HUES48 (cell line): ENCODE results near the gene PLPPR3.
"Not testable (repeated sequence)": the region's sequence is repeated elsewhere in the genome, so short reads cannot be mapped to it uniquely, and the experiment has no call there.

Experiments used
- H3K27ac ChIP-seq: one replicate; pipeline ENCODE4 v1.7.0; 2013; ENCODE audit warnings: low read depth, low read length, inconsistent platforms
- H3K27me3 ChIP-seq: 2 replicates; pipeline ENCODE4 v1.6.1; 2013; ENCODE audit warnings: mild to moderate bottlenecking, low read length; ENCODE audit not compliant: control insufficient read depth, insufficient read depth
- H3K36me3 ChIP-seq: 2 replicates; pipeline ENCODE4 v1.6.1; 2013; ENCODE audit warnings: low read length; ENCODE audit not compliant: control insufficient read depth, insufficient read depth
- H3K4me1 ChIP-seq: 2 replicates; pipeline ENCODE4 v1.6.1; 2013; ENCODE audit warnings: mild to moderate bottlenecking, low read length; ENCODE audit not compliant: control insufficient read depth, insufficient read depth
- H3K4me3 ChIP-seq: 2 replicates; pipeline ENCODE4 v1.5.1; 2013; ENCODE audit warnings: mild to moderate bottlenecking, low read depth, low read length
- H3K9ac ChIP-seq: 2 replicates; pipeline ENCODE4 v1.6.1; 2013; ENCODE audit warnings: mild to moderate bottlenecking, low read depth, low read length, moderate library complexity
- H3K9me3 ChIP-seq: 2 replicates; pipeline ENCODE4 v1.6.1; 2013; ENCODE audit warnings: low read length; ENCODE audit not compliant: control insufficient read depth, insufficient read depth

PLPPR3 gene

GRCh38 chr19:862581-863314, 41.0 kb upstream of the PLPPR3 start:
- Histone ChIP-seq H3K4me3 (peak overlapping the region; percentile 58), H3K27ac (no peak overlapping the region)

GRCh38 chr19:861756-862580, 40.2 kb upstream of the PLPPR3 start:
- no peak overlapping the region for H3K9ac ChIP-seq
- peak overlapping the region; percentile 58; the same call in 1 of the 2 replicates for H3K4me3 ChIP-seq
- H3K36me3 ChIP-seq = no peaks in the 10 kb centered on the region
- H3K4me1 ChIP-seq = peaks cover 2% of the 10 kb centered on the region; the same call in 1 of the 2 replicates
- no peak overlapping the region for H3K27ac ChIP-seq
- H3K27me3 ChIP-seq = peaks cover 18% of the 10 kb centered on the region
- no peaks in the 10 kb centered on the region for H3K9me3 ChIP-seq

More at GRCh38 chr19:862581-863314, 41.0 kb upstream of the PLPPR3 start:
- no peaks in the 10 kb centered on the region for H3K9me3 ChIP-seq
- no peak overlapping the region for H3K9ac ChIP-seq
- H3K4me1 ChIP-seq = peaks cover 9% of the 10 kb centered on the region
- peaks cover 2% of the 10 kb centered on the region; the same call in 1 of the 2 replicates for H3K36me3 ChIP-seq
- peaks cover 18% of the 10 kb centered on the region for H3K27me3 ChIP-seq

- Histone ChIP-seq H3K27ac (no peak overlapping the region), H3K9ac (no peak overlapping the region), H3K27me3 (peaks cover 18% of the 10 kb centered on the region), H3K9me3 (no peaks in the 10 kb centered on the region), H3K4me3 (peak overlapping the region; percentile 51; the same call in 1 of the 2 replicates), H3K36me3 (no peaks in the 10 kb centered on the region), H3K4me1 (no peaks in the 10 kb centered on the region)
These were observed 39.5 kb upstream of the PLPPR3 start for GRCh38 chr19:861141-861755.

GRCh38 chr19:858868-859843, 37.4 kb upstream of the PLPPR3 start, which contains the start of gene CFD:
Gene CFD, plus strand, starts transcription at chr19:859664. Its CDS starts 26 bp downstream, at chr19:859690.
- Histone ChIP-seq H3K4me1 (no peaks in the 10 kb centered on the region), H3K27ac (no peak within 1 kb of the TSS), H3K36me3 (no peaks in the 10 kb centered on the region), H3K9me3 (no peaks in the 10 kb centered on the region), H3K27me3 (peaks cover 18% of the 10 kb centered on the region), H3K9ac (no peak within 1 kb of the TSS), H3K4me3 (peak within 1 kb of the TSS; percentile 64)

GRCh38 chr19:858284-858683, 36.5 kb upstream of the PLPPR3 start:
- peaks cover 18% of the 10 kb centered on the region for H3K27me3 ChIP-seq

GRCh38 chr19:855566-856120, 33.9 kb upstream of the PLPPR3 start:
- peaks cover 15% of the 10 kb centered on the region for H3K27me3 ChIP-seq
- no peaks in the 10 kb centered on the region for H3K4me1 ChIP-seq
- H3K9me3 ChIP-seq = no peaks in the 10 kb centered on the region

More at GRCh38 chr19:858284-858683, 36.5 kb upstream of the PLPPR3 start:
- Histone ChIP-seq H3K27ac (no peak overlapping the region), H3K9me3 (no peaks in the 10 kb centered on the region), H3K4me3 (no peak overlapping the region), H3K9ac (no peak overlapping the region), H3K4me1 (no peaks in the 10 kb centered on the region), H3K36me3 (no peaks in the 10 kb centered on the region)

GRCh38 chr19:855142-855541, 33.4 kb upstream of the PLPPR3 start:
- Histone ChIP-seq H3K27me3 (peaks cover 11% of the 10 kb centered on the region), H3K36me3 (no peaks in the 10 kb centered on the region), H3K4me3 (no peak overlapping the region), H3K27ac (no peak overlapping the region), H3K9ac (no peak overlapping the region), H3K9me3 (no peaks in the 10 kb centered on the region), H3K4me1 (no peaks in the 10 kb centered on the region)

More at GRCh38 chr19:855566-856120, 33.9 kb upstream of the PLPPR3 start:
- no peaks in the 10 kb centered on the region for H3K36me3 ChIP-seq
- H3K9ac ChIP-seq = no peak overlapping the region
- no peak overlapping the region for H3K4me3 ChIP-seq
- H3K27ac ChIP-seq = no peak overlapping the region

DNA sequence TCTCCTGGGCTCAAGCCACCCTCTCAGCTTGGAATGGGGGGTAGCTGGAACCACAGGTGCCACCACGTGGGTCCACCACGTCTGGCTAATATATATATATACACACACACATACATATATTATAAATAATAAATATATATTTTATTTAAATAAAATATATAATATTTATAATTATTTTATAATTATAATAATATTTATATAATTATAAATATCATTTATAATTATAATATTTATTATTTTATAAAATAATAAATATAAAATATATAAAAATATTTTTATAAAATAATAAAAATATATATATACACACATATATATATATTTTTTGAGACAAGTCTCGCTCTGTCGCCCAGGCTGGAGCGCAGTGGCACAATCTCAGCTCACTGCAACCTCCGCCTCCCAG, 32.8 kb upstream of the PLPPR3 start:
- peaks cover 5% of the 10 kb centered on the region for H3K27me3 ChIP-seq
- H3K4me3 ChIP-seq = no peak overlapping the region
- H3K36me3 ChIP-seq = no peaks in the 10 kb centered on the region
- no peak overlapping the region for H3K27ac ChIP-seq
- H3K9ac ChIP-seq = no peak overlapping the region
- no peaks in the 10 kb centered on the region for H3K9me3 ChIP-seq
- H3K4me1 ChIP-seq = no peaks in the 10 kb centered on the region

DNA sequence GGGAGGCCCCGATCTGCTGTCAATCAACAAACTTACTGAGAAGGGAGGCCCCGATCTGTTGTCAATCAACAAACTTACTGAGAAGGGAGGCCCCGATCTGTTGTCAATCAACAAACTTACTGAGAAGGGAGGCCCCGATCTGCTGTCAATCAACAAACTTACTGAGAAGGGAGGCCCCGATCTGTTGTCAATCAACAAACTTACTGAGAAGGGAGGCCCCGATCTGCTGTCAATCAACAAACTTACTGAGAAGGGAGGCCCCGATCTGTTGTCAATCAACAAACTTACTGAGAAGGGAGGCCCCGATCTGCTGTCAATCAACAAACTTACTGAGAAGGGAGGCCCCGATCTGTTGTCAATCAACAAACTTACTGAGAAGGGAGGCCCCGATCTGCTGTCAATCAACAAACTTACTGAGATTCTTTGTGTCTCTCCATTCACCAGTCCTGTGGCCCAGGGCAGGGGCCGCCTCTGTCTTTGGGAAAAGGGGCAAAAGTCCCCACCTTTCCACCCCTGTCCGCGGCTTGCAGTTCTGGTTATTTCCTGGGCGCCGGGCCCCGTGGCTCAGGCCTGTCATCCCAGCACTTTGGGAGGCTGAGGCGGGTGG, 32.0 kb upstream of the PLPPR3 start:
- H3K36me3 ChIP-seq, H3K9me3 ChIP-seq, H3K9ac ChIP-seq, H3K4me3 ChIP-seq, H3K4me1 ChIP-seq, H3K27ac ChIP-seq, H3K27me3 ChIP-seq: not testable (repeated sequence)
